ENCODE results near the gene IFNL4.
"Not testable (repeated sequence)": the region's sequence is repeated elsewhere in the genome, so short reads cannot be mapped to it uniquely, and the experiment has no call there.

The IFNL4 gene

DNA sequence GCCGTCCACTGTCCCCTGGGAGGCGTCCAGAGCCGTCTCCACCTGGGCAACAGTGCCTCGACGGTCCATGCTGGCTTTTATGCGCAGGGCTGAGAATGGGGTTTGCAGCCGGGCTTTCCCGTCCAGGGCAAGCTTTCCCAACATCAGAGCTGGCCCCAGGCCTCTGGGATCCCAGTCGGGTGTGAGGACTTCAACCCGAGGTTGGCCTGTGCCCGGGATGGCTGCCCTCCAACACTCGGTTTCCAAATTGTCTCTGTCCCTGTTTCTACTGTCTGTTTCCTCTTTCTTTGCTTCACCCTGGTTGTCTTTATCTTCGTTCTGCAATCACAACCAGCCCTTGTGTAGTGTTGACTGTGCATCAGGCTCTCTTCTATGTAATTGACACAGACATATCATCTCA is at the start of gene IFNL4:
Gene IFNL4 (minus strand): TSS at position 51 of the 400 bp plus-strand sequence.
- no peak for DNase-seq

- DNase-seq: no peak
Observed at GRCh38 chr19:39297931-39298634, 49.4 kb upstream of the IFNL4 start.

DNA sequence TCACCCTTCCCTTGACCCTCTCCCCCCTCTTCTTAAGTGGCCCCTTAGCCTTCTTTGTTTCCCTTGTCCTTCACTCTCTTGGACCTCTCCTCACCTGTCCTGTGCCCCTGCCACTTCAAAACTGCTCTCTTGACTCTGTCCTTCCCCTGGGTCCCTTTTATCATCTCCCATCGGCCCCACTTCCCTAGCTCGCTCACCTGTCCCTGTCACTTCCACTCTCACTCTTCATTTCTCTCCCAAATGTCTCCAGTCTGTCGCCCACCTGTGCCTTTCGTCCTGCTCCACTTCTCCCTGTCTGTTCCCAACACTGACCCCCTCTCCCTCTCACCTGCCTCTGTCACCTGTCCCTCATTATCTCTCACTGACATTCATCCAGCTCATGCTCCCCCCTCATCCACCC is 48.2 kb upstream of the IFNL4 start:
- DNase-seq: no peak

DNA sequence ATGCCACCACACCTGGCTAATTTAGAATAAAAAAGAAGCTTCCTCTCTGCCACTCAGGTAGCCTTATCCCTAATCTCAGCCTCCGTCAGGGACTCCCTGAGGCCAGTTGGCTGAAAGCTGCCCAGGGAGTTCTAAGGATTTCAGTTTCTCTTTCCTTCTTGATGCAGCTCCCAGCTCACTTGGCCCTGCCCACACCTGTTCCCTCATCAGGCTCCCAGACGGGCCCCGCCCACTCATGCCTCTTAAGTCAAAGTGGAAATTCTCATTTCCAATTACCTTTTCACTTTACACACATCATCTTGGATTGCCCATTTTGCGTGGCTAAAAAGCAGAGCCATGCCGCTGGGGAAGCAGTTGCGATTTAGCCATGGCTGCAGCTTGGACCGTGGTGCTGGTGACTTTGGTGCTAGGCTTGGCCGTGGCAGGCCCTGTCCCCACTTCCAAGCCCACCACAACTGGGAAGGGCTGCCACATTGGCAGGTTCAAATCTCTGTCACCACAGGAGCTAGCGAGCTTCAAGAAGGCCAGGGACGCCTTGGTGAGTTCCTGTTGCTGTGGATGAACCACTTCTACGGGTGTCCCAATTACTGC is 47.5 kb upstream of the IFNL4 start, which contains the start of gene IFNL1:
Gene IFNL1 (plus strand): TSS at position 353 of the 591 bp plus-strand sequence. CDS start 15 bp downstream, at position 368.
- DNase-seq: no peak

DNA sequence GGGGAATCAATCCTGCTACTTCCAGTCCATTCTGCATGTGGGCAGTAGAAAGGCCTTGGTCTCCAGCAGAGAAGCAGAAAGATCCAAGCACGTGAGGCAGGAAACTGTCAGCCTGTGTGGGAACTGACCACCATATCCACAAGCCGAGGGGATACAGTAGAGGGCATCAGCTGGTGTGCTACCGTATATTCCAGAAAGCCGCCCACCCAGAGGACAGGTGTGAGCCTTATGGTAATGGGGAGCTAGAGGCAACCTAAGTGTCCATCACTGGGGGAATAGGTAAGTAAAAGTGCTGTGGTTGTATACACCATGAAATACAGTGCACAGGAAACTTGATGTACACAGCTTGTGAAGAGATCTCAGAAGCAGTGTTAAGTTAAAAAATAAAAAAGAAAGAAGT is 44.7 kb upstream of the IFNL4 start:
- no peak for DNase-seq

DNA sequence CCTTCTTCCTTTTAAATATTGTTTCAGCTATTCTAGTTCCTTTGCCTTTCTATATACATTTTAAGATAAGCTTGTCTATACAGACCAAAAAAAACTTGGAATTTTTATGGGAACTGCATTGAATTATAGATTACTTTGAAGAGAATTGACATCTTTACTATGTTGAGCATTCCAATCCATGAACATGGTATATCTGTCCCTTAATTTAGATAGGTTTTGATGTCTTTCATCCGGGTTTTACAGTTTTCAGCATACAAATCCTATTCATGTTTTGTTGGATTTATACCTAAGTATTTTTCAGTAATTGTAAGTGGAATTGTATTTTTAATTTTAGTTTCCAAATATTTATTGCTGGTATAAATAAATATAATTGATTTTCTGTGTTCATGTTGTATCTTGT is 35.4 kb upstream of the IFNL4 start:
- DNase-seq: no peak

DNA sequence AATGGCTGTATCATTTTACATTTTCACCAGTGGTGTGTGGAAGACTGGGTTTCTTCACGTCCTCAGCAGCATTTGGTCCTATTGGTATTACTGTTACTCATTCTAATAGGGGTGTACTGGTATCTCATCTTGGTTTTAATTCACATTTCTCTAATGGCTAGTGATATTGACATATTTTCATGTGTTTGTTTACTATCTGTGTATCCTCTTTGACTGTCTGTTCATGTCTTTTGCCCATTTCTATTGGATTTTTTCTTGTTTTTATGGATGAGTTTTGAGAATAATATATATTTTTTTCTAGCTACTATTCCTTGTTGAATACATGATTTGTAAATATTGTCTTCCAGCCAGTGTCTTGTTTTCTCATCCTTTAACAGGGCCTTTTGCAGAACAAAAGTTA is 33.4 kb upstream of the IFNL4 start:
- DNase-seq: no peak

DNA sequence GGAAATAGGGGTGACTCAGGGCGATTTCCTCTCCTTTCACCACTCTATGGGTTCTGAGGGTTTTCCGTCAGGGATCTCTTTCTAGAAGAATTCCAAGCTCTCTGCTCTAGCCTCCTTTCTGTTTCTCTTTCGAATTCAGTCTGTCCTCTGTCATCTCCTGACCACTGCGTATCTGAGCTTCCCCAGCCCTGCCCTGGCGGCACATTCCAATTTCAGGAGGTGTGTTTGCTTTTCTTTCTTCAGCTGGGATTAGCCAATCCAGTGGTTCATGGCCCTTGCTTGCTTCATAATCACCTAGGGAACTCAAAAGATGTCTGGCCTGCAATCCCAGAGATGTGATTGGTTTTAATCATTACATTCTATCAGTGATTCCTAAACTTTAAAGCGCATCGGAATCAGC is 28.9 kb upstream of the IFNL4 start:
- DNase-seq: no peak

DNA sequence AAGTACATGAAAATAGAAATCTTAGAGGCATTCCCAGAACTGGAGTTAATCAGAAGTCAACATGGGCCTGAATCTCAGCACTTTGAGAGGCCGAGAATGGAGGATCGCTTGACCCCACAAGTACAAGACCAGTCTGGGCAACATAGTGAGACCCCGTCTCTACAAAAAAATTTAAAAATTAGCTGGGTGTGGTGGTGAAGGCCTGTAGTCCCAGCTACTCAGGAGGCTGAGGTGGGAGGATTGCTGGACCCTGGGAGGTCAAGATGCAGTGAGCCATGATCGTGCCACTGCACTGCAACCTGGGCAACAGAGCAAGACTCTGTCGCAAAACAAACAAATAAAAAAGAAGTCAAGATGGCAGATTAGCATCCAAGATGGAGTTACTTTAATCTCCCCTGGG is 28.1 kb upstream of the IFNL4 start:
- no peak for DNase-seq

DNA sequence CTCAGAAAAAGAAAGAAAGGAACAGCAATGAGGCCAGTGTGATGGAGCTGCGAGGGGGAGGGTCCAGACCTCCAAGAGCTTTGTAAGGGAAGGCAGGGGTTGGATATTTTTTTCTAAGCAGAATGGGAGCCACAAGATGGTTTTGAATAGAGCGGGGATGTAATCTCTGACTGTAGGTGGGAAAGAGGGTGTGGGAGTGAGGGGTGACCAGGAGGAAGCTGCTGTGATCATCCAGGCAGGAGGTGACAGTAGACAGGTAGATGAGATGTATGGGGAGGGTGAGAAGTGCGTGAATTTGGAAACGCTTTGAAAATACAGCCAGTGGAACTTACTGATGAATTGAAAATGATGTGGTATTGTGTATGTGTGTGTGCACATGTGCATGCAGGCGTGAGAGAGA is 26.9 kb upstream of the IFNL4 start:
- no peak for DNase-seq

GRCh38 chr19:39273859-39274258 is 25.2 kb upstream of the IFNL4 start:
- not testable (repeated sequence) for DNase-seq

DNA sequence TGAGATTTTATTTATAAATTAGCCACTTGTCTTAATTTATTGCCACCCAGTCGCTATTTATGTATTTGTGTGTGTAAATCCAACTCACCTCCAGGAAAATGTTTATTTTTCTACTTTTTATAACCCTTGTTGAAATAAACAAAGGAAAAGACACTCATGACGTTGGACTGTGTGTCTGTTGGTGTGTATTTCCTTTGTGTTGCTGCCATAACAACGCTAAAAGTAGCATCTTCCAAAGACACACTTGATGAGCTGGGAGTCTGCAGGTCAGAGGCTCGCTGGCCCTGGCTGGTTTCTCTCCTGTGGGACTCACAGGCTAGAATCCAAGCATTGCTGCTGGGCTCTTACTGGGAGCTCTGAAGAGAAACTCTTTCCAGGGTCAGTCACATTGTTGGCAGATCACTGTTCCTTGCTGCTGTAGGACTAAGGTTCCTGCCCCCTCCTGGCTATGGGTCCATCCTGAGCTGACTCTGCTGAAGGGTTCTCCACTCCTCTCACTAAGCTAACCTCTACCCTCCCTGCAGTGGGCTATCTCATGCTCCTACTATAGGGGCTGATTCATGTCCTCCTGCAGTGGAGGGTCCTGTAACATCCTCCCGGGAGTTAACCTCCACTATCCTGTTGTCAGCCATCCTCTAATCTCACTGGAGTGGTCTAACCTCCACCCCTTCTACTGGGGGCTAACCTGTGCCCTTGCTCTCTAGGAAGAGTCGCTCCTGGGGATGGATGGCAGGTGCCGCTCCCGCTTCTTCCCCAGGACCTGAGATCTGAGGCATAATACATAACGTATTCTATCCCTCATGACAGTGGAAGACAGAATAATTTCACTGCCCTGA is 21.6 kb upstream of the IFNL4 start:
- no peak for DNase-seq

- not testable (repeated sequence) for DNase-seq
Observed at GRCh38 chr19:39269369-39269768, 20.7 kb upstream of the IFNL4 start.

DNA sequence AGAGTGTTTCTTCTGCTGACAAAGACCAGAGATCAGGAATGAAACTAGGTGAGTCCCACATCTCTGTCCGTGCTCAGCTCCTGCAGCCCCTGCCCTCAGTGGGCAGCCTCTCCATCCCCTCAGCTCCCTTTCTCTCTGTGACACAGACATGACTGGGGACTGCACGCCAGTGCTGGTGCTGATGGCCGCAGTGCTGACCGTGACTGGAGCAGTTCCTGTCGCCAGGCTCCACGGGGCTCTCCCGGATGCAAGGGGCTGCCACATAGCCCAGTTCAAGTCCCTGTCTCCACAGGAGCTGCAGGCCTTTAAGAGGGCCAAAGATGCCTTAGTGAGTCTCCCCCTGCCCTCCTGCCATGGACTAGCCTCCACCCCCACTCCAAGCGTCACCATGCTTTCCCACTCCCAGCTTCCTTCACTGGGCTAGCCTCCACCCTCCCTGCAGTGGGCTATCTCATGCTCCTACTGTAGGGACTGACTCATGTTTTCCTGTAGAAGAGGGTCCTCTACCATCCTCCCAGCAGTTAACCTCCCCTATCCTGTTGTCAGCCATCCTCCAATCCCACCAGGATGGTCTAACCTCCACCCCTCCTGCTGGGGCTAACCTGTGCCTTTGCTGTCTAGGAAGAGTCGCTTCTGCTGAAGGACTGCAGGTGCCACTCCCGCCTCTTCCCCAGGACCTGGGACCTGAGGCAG is 20.0 kb upstream of the IFNL4 start:
- DNase-seq: not testable (repeated sequence)

- DNase-seq: not testable (repeated sequence)
Observed at GRCh38 chr19:39268085-39268484, 19.4 kb upstream of the IFNL4 start, which contains the start of gene IFNL2. Gene IFNL2, plus strand, starts transcription at chr19:39268396. Its CDS starts 173 bp downstream, at chr19:39268569.

DNA sequence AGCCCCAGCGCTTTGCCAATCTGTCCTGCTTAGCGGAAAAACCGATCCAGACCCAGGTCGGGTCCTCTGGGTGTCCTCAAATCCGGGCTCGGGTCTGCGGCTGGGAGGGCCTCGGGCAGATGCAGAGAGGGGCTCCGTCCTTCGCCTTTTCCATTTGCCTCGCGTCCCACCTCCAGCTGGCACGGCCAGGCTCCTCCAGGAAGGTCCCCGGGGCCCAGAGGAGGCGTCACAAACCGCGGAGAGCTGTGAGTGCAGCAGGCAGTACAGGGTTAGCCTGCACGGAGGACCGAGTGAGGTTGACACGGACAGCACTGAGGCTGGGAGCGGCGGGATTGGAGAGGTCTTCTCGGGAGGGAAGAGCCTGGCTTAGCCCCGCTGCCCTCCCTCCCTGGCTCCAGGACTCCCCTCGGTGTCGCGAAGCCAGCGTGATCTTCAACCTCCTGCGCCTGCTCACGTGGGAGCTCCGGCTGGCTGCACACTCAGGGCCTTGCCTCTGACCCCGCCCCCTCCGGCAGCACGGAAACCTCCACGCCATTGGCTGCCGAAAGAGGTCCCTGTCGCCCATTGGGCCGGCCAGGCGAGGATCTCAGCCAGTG is 16.8 kb upstream of the IFNL4 start:
- peak; percentile 6 for DNase-seq

DNA sequence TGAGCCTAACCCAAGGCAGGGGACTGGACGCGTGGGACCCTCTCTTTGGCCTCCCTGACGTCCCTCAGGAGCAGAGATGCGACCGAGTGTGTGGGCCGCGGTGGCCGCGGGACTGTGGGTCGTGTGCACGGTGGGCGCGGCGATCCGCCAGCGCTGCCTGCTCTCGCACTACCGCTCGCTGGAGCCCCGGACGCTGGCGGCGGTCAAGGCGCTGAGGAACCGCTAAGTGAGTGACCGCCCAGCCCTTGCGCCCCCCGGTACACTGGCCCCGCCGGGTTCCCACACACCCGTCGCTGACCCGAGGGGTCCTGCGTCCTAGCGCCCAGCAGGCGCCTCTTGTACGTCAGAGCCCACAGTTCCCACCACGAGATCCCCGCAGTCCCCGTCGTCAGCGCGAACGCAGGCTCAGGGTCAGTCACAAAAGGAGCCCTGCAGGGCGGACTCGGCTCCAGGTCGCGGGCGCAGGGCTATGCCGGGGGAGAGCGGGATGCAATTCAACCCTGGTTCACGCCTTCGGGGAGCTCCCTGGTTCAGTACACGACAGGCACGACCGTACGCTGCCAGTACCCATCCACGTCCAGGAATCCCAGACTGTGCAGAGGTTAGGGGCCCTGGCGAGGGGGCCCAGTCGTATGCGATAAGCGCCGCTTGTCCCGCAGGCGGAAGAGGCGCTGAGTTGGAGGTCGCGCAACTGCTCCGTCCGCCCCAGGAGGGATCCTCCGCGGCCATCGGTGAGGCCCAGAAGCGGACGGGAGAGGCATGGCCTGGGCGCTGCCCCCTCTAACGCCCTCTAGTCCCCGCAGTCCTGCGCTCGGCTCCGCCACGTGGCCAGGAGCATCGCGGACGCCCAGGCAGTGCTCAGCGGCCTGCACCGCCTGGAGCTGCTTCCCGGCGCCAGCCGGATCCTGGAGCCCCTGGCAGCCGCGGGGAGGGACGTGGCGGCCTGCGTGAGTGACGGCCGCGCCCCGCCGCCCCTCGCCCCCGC is 15.9 kb upstream of the IFNL4 start:
- no peak for DNase-seq

DNA sequence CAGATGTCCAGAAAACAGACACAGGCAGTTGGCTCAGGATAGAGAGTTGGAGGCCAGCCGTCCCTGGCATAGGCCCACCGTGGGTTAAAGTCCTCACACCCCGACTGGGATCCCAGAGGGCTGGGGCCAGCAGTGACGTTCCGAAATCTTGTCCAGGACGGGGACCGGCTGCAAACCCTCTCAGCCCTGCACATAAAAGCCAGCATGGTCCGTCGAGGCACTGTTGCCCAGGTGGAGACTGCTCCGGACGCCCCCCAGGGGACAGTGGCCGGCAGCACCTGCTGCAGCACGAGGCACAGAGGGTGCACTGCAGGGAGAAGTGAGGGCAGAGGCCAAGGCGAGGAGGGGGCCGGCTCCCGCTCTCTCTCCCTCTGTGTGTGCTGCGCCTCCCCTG is 15.3 kb upstream of the IFNL4 start:
- DNase-seq: no peak

DNA sequence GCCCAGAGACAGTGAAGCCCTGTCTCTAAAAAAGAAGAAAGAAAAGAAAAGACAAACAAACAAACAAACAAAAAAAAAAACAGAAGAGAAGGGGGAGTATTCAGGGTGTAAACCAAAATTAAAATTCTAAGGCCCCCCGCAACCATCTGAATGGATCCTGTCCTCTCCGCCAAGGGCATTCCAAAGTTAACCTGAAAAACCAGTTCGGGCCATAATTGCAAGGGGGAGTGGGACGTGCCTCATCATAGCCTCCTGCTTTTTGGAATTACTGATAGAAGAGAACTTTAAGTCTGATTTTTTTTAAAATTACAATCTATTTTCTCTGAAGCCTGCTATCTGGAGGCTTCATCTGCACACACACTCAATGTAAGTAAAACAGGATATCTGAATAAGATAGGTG is 13.8 kb upstream of the IFNL4 start:
- DNase-seq: no peak

DNA sequence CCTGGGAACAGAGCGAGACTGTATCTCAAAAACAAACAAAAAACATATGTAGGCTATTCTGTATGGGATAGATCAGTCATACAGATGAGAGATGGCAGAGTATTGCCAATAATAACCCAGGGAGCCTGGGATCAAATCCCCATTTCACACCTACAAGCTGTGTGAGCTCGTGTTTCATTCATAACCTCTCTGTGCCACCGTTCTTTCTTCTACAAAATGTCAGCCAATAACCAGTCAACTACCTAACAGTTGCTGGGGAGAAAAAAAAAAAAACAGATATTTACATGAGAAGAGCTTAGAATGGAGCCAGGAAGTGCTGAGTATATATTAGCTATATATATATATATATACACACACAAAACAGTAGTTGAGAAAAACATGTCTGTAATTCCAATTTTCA is 13.0 kb upstream of the IFNL4 start:
- no peak for DNase-seq

- no peak for DNase-seq
Observed at GRCh38 chr19:39257227-39257626, 8.6 kb upstream of the IFNL4 start.
